Fibroblast of mammary gland (primary cell): ENCODE measurements around the gene ZNF480.
A peak's percentile ranks its signal among the peaks of the same experiment; 100 is the strongest.

Experiments
- DNase-seq: peaks from one replicate; pipeline ENCODE4 v3.0.0-alpha.2; 2010; ENCODE audit warnings: low read depth
- H3K4me3 ChIP-seq: 2 replicates; pipeline ENCODE4 v1.5.1; 2011; ENCODE audit warnings: low read depth, mild to moderate bottlenecking, low read length, moderate library complexity; ENCODE audit not compliant: control insufficient read depth
- TF ChIP-seq, protein P1 (sequence below): conservative IDR thresholded peaks from 2 replicates; pipeline ENCODE4 v1.5.1; 2011; ENCODE audit warnings: low read depth, low read length, inconsistent platforms; ENCODE audit not compliant: control insufficient read depth, insufficient read depth

The ZNF480 gene

DNA sequence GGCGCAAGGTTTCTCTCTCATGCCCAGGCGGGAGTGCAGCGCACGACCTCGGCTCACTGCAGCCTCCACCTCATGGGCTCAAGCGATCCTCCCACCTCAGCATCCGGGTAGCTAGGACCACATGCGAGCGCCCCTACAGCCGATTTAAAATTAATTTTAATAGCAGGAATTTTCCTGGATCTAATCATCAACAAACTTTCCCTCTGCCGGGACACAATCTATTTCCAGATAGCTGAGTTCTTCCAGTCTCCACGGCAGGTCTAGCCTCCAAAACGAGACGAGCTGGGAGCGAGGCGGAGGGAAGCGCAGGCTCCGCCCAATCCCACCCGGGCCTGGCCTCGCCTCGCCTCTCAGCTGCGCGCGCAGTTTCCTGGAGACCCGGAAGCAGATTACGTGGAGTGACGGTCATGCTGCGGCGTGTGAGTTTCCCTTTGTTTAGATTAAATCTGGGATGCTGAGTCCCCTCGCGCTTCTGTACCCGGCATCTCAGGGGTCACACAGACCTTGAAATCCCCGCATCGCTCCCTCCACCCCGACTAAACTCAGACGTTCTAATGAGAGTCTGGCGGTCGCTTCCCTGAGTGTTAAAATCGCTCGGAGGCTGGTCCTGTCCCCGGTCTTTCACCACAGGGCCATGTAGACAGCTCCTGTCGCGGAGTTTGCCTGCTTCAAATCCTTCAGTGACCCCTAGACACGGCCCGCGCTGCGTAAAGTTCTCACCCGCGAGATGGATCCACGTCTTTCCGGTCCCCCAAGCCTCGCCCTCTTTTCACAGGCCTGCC lies 72.8 kb downstream of the ZNF480 start, which contains the start of gene ZNF880:
Gene ZNF880 (plus strand): TSS at position 365 of the 782 bp plus-strand sequence. CDS start 43 bp downstream, at position 408.
- TF ChIP-seq, protein P1, sequence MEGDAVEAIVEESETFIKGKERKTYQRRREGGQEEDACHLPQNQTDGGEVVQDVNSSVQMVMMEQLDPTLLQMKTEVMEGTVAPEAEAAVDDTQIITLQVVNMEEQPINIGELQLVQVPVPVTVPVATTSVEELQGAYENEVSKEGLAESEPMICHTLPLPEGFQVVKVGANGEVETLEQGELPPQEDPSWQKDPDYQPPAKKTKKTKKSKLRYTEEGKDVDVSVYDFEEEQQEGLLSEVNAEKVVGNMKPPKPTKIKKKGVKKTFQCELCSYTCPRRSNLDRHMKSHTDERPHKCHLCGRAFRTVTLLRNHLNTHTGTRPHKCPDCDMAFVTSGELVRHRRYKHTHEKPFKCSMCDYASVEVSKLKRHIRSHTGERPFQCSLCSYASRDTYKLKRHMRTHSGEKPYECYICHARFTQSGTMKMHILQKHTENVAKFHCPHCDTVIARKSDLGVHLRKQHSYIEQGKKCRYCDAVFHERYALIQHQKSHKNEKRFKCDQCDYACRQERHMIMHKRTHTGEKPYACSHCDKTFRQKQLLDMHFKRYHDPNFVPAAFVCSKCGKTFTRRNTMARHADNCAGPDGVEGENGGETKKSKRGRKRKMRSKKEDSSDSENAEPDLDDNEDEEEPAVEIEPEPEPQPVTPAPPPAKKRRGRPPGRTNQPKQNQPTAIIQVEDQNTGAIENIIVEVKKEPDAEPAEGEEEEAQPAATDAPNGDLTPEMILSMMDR: no peak
- DNase-seq: peak; percentile 90
- H3K4me3 ChIP-seq: peak within 1 kb of the TSS; percentile 92

DNA sequence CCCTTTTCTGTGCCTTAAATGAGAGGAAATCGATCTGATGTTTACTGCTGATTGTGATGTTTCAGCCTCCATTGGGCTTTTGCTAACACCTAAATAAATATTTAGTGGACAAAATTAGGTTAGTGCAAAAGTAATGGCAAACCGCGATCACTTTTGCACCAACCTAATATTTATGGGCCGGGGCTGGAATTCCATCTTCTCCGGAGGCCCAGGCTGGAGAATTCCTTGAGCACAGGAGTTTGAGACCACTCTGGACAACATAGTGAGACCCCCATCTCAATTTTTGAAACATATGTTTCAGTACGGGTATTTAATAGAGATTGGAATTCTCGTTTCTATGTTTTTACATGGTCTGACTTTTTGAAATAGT lies 73.4 kb downstream of the ZNF480 start:
- no peak for DNase-seq
- H3K4me3 ChIP-seq: peak overlapping the region; percentile 92

More for the DNA sequence above, 73.4 kb downstream of the ZNF480 start:
- TF ChIP-seq, protein P1: no peak
